Panc1 (cell line): Measurements from ENCODE around the gene TREML1. TPM values are rescaled to one million over a fixed set of nuclear protein-coding genes. Genes with fewer than 3 reads are reported as not detected.

Source experiments
- ATAC-seq: fragments of 200-7000 bp; cut with Tn5 transposase; 2 replicates; pipeline ENCODE4 v1.9.1; 2020; ENCODE audit warnings: mild to moderate bottlenecking, moderate library complexity
- BruUV-seq: library from RNA; stranded (reverse); fragments of 400-500 nt; replicated peaks from 2 replicates; lab custom pipeline; 2021; lab: Mats Ljungman, UMichigan
- CTCF ChIA-PET: fragments of 300-600 bp; sonication (Branson Sonifier 250); formaldehyde crosslinking; loops from one replicate; lab custom pipeline; 2022; ENCODE audit warnings: antibody characterized with exemption; lab: Charles Lee
- POLR2A ChIA-PET: fragments of 300-600 bp; sonication (Branson Sonifier 250); formaldehyde crosslinking; loops from one replicate; lab custom pipeline; 2022; ENCODE audit warnings: antibody characterized with exemption; lab: Charles Lee
- DNase-seq: peaks from one replicate; pipeline ENCODE4 v3.0.0-alpha.2; 2010; ENCODE audit warnings: low read depth, low spot score
- H3K27ac ChIP-seq: 2 replicates; pipeline ENCODE4 v1.5.1; 2011; ENCODE audit warnings: mild to moderate bottlenecking, low read length, inconsistent platforms
- H3K27me3 ChIP-seq: fragments of 200-500 bp; sonication (Bioruptor generic); 2 replicates; pipeline ENCODE4 v1.6.0; 2014; ENCODE audit warnings: low read length, inconsistent platforms; ENCODE audit not compliant: control insufficient read depth, insufficient read depth
- H3K36me3 ChIP-seq: fragments of 200-500 bp; sonication (Bioruptor generic); 2 replicates; pipeline ENCODE4 v1.5.1; 2014; ENCODE audit warnings: inconsistent platforms, mild to moderate bottlenecking, low read length, moderate library complexity; ENCODE audit not compliant: control insufficient read depth, insufficient read depth
- H3K4me1 ChIP-seq: 2 replicates; pipeline ENCODE4 v1.5.1; 2011; ENCODE audit warnings: inconsistent platforms, mild to moderate bottlenecking, low read length, moderate library complexity; ENCODE audit not compliant: control insufficient read depth, insufficient read depth
- H3K4me3 ChIP-seq, 2 experiments: 2 replicates each; pipeline ENCODE4 v1.5.1; 2011 to 2012; ENCODE audit warnings: low read depth in 2 of 2, low read length in 2 of 2, mild to moderate bottlenecking in 2 of 2, inconsistent platforms in 1 of 2, moderate library complexity in 1 of 2
- H3K9me3 ChIP-seq: fragments of 200-500 bp; sonication (Bioruptor generic); 2 replicates; pipeline ENCODE4 v1.5.1; 2014; ENCODE audit warnings: low read depth, mild to moderate bottlenecking, inconsistent platforms, low read length, moderate library complexity; ENCODE audit not compliant: control insufficient read depth, insufficient read depth
- CTCF ChIP-seq: fragments of 450-650 bp; IDR thresholded peaks from 2 replicates; pipeline ENCODE4 v1.5.1; 2017; ENCODE audit warnings: mild to moderate bottlenecking
- POLR2AphosphoS5 ChIP-seq: IDR thresholded peaks from 2 replicates; pipeline ENCODE4 v1.6.1; 2012; ENCODE audit warnings: mild to moderate bottlenecking, low read depth, low read length, moderate library complexity
- SIN3A ChIP-seq: IDR thresholded peaks from 2 replicates; pipeline ENCODE4 v1.6.1; 2012; ENCODE audit warnings: low read depth, mild to moderate bottlenecking, low read length, moderate library complexity, borderline replicate concordance; ENCODE audit not compliant: insufficient read depth
- TCF7L2 ChIP-seq: IDR thresholded peaks from 2 replicates; pipeline ENCODE4 v1.6.1; 2011; ENCODE audit warnings: mild to moderate bottlenecking, low read depth, low read length, inconsistent platforms
- in situ Hi-C: cut with HindIII; loops from 2 replicates; pipeline ENCODE4 v1.10.0; 2016; ENCODE audit warnings: low sequenced_read_pairs, low pct_unique_long_range_greater_than_20kb
- intact Hi-C: fragments of 100-400 bp; cut with micrococcal nuclease; formaldehyde crosslinking; loops from one replicate; pipeline ENCODE4 v1.10.0; 2022; ENCODE audit not compliant: unreplicated experiment
- total RNA-seq: library from RNA; stranded (reverse); gene quantifications from one replicate; pipeline ENCODE4 v1.2.1, GENCODE V29; 2021; ENCODE audit not compliant: unreplicated experiment
- TF ChIP-seq, protein P1 (sequence below), 2 experiments: IDR thresholded peaks; 2 replicates each; pipeline ENCODE4 v1.6.1; 2011 to 2012; ENCODE audit warnings: low read depth in 2 of 2, control low read depth in 1 of 2, low read length in 1 of 2, mild to moderate bottlenecking in 1 of 2, moderate library complexity in 1 of 2; ENCODE audit not compliant: insufficient read depth in 1 of 2

Gene TREML1
- total RNA-seq, 1 experiment from 2014 or later: not detected

DNA sequence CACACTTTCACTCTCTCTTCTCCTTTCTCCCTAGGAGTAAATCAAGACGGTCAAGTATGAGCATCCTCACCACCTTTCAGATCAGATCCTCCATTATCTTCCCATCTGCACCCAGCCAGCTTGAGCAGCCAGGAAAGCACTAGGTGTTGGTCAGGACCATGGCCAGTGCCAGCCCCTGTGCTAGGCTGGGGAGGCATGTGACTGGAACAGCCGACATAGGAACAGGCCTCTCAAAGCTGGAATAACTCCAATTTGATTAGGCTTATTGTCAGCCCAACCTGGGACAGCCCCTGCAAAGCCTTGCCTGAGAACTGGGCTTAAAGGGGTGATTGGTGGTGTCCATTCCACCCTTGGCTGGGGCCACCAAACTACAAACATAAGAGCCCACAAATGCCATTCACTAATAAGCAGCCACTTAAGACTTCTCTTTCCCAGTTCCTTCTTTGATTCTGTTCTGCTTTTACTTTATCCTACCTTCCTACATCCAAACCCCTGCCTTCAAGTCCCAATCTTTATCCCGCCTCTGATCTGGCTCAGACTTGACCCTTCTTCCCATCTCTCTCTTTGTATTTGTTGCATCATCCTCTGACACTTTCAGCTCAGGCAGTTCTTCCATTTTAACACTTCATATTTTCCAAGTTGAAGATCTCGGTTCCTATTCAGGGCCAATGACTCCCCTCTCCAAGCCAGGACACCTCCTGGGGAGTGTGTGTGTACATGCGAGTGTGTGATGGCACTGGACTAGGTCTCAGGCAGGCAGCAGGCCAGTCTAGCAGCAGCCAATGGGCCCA lies 13.2 kb upstream of the TREML1 start:
- TF ChIP-seq SIN3A (no peak), CTCF (no peak)
- TF ChIP-seq, protein P1, sequence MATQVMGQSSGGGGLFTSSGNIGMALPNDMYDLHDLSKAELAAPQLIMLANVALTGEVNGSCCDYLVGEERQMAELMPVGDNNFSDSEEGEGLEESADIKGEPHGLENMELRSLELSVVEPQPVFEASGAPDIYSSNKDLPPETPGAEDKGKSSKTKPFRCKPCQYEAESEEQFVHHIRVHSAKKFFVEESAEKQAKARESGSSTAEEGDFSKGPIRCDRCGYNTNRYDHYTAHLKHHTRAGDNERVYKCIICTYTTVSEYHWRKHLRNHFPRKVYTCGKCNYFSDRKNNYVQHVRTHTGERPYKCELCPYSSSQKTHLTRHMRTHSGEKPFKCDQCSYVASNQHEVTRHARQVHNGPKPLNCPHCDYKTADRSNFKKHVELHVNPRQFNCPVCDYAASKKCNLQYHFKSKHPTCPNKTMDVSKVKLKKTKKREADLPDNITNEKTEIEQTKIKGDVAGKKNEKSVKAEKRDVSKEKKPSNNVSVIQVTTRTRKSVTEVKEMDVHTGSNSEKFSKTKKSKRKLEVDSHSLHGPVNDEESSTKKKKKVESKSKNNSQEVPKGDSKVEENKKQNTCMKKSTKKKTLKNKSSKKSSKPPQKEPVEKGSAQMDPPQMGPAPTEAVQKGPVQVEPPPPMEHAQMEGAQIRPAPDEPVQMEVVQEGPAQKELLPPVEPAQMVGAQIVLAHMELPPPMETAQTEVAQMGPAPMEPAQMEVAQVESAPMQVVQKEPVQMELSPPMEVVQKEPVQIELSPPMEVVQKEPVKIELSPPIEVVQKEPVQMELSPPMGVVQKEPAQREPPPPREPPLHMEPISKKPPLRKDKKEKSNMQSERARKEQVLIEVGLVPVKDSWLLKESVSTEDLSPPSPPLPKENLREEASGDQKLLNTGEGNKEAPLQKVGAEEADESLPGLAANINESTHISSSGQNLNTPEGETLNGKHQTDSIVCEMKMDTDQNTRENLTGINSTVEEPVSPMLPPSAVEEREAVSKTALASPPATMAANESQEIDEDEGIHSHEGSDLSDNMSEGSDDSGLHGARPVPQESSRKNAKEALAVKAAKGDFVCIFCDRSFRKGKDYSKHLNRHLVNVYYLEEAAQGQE (IDR thresholded peaks at IDR 0.05; ENCODE audit: insufficient read depth in 1 of 2, low read depth in 2 of 2, low read length in 1 of 2): peak; percentile 85 to 90
- no TSS peak for BruUV-seq
- ChIA-PET POLR2A (no interaction called here), CTCF (no interaction called here)
- H3K4me3 ChIP-seq: no peak overlapping the region
- in situ Hi-C loops: no loop called here
- H3K27ac ChIP-seq: no peak overlapping the region
- H3K36me3 ChIP-seq: no peaks in the 10 kb centered on the region
- no peak for ATAC-seq
- no peaks in the 10 kb centered on the region for H3K4me1 ChIP-seq
- no peak for DNase-seq
- intact Hi-C loops: loop anchor here (10.0 kb wide), 1 partner anchor 63 kb away; no protein-coding TSS in a partner anchor
- H3K9me3 ChIP-seq: no peaks in the 10 kb centered on the region
- H3K27me3 ChIP-seq: peaks cover 7% of the 10 kb centered on the region; the same call in 1 of the 2 replicates

- H3K27ac ChIP-seq: no peak overlapping the region
- no peaks in the 10 kb centered on the region for H3K36me3 ChIP-seq
- ChIA-PET CTCF (no interaction called here), POLR2A (no interaction called here)
- no peaks in the 10 kb centered on the region for H3K4me1 ChIP-seq
- H3K27me3 ChIP-seq: peaks cover 7% of the 10 kb centered on the region; the same call in 1 of the 2 replicates
- ATAC-seq (no peak), DNase-seq (no peak)
- in situ Hi-C loops (no loop called here), intact Hi-C loops (loop anchor here (10.0 kb wide), 1 partner anchor 60 kb away; no protein-coding TSS in a partner anchor)
- TF ChIP-seq CTCF: no peak
- no peak for TF ChIP-seq POLR2AphosphoS5
- no peak for TF ChIP-seq SIN3A
- TF ChIP-seq, protein P1 (IDR thresholded peaks at IDR 0.05; ENCODE audit: insufficient read depth in 1 of 2, low read depth in 2 of 2, low read length in 1 of 2): no peak
- TF ChIP-seq TCF7L2: no peak
- H3K9me3 ChIP-seq: no peaks in the 10 kb centered on the region
- BruUV-seq: no TSS peak
- no peak overlapping the region for H3K4me3 ChIP-seq
Observed at GRCh38 chr6:41164551-41165120, 10.5 kb upstream of the TREML1 start.
